ENCODE results near the gene STK32C.
"Not testable (repeated sequence)": the region's sequence is repeated elsewhere in the genome, so short reads cannot be mapped to it uniquely, and the experiment has no call there.

Gene STK32C

DNA sequence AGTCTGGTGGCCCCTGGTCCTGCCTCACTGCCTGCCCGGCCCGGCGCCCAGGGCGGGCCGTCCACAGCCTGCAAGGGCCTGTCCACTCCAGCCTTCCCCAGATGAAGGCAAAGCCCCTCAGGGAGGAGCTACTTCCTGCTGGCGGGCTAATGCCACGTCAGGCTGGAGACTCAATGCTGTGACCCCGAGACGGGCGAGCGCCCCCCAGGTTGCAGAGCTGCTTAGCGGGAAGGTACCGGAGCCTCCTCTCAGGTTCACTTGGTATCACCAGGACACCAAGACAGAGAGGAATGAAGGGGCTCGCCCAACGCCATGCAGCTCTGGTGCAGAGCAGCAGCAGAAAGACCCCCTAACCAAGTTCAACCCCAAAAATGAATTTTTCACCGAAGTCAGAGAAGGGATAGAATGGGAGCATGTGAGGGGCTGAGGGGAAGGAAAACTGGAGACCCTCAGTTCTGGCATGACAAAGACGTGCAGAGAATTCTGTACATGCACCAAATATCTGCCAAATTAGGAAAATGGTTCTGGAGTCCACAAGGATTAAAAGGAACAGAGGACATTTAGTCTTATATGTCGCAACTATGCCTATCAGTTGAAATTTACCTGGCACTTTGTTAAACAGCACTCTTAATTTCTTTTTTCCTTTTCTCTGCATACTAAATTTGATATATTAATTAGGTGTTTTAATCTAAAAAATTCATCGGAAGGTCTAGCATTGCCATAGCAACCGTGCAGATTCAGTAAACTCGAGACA lies 2.8 kb downstream of the STK32C start:
- Mint-ChIP-seq H3K9me3 (no peaks in the 10 kb centered on the region), H3K4me1 (ENCODE audit: low read depth) (peaks cover 12% of the 10 kb centered on the region), H3K27ac (no peak overlapping the region), H3K27me3 (peaks cover 5% of the 10 kb centered on the region), H3K4me3 (no peak overlapping the region), H3K36me3 (ENCODE audit: low read depth) (no peaks in the 10 kb centered on the region)

DNA sequence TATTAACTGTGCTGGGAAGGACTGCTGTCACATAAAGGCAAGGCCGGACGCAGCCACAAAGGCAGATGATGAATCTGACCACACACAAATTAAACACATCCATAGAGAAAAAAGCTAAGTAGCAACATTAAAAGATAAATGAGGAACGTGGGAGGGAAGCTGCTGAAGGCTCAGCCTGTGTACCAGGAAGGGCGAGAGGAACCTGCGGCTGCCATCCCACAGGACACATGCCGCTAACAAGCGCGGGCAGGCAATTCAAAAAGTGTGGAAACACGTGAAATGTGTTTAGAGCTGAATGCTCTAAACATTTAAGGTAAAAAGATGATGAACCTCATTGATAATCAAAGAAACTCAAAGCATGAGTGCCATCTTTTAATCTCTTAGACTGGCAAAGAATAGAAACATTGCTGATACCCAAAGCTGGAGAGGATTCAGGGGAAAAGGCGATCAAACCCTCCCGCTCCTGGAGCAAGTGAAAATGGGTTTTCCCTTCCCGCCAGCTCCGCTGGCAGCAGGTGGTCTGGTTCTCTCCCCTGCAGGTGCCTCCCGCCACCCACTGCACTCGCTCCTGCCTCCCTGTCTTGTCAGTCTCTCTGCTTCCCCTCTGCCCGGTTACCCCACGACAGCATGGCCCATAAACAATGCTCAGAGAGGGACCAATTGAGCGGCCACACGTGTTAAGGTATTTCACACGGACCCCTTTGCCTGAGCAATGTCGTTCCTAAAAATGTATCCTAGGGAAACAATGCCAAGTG lies 4.2 kb downstream of the STK32C start:
- H3K4me3 Mint-ChIP-seq, result no peak overlapping the region

DNA sequence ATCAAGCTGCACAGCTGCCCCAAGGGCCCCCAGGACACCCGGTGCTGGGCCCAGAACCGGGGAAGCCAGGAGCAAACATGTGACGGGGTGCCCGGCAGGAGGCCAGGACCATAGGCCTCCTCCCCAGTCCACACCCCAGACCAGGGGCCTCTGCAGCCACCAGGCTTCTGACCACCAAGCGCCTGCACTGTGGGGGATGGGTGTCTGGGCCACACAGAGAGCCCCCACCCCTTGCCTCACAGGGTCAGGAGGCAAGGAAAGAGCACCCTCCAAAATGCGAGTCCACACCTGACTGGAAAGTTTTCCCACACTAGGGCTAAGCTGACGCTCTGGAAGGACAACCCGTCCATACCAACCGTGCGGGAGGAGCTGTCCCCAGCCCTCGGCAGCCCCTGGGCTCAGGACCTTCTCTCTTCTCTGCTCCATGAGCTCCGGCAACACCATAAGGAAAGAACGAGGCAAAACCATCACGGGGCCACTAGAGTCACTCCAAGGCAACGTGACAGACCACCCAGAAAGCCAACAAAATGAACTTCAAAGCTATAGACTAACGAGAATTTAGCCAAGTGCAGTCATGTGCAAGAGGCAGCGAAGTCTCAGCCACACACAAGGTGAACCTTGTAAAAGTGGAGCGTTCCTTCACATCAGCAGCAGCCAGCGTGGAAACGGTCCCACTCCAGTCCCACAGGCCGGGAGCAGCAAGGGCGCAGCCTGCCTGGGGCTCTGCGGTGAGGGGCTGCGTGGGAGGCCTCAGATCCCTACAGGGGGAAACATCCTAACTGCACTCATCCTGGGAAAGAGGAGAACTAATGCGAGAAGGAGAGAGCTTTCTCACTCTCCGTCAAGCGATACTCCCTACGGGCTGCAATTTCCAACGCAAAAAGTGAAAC lies 5.1 kb downstream of the STK32C start:
- H3K27me3 Mint-ChIP-seq, result peaks cover 5% of the 10 kb centered on the region
- H3K9me3 Mint-ChIP-seq, result no peaks in the 10 kb centered on the region
- no peaks in the 10 kb centered on the region for H3K36me3 Mint-ChIP-seq (ENCODE audit: low read depth)
- no peak overlapping the region for H3K27ac Mint-ChIP-seq
- H3K4me3 Mint-ChIP-seq, result no peak overlapping the region
- peaks cover 8% of the 10 kb centered on the region for H3K4me1 Mint-ChIP-seq (ENCODE audit: low read depth)

More for the DNA sequence above, 4.2 kb downstream of the STK32C start:
- Mint-ChIP-seq H3K9me3 (no peaks in the 10 kb centered on the region), H3K27ac (no peak overlapping the region), H3K27me3 (peaks cover 5% of the 10 kb centered on the region), H3K36me3 (ENCODE audit: low read depth) (no peaks in the 10 kb centered on the region), H3K4me1 (ENCODE audit: low read depth) (peaks cover 8% of the 10 kb centered on the region)

DNA sequence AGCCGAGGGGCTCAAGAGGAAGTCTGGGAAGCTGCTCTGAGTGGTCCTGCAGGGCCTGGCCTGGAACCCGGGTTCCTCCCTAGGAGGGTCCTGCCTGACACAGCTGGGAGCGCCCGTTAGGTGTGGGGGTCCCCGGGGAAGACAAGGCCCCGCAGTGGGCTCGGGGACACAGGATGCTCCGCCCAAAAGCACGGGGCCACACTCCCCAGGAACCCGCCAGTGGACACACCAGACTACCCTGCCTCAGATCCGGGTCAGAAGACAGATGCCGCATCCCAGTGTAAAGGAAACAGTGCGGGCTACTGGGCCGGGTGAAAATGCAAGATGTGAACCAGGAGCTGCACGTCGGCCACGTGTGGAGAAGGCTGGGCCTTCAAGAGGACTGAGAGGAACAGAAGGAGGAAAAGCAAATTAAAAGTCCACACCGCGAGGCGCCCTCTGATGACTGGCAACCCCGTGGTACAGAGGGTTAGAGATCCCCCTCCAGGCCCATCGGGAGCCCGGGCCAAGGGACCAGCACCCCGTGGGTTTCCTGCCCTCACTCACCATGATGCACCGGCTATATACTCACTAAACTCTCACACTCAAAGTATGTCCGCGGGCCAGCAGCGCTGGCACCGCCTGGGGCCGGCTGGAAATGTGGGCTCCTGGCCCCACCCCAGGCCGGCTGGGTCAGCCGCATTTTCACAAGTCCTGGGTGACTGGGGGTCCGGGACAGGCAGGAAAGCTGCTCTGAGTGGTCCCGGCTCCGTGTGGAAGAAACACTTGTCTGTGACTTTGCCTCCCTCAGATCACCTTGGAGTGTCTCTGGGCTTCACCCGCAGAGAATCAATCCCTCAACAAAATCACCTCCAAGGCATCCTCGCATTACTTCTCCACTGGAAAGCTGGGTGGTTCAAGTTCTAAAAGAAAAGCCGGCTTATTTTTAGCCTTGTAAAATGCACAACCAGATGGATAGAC lies 6.1 kb downstream of the STK32C start:
- Mint-ChIP-seq H3K36me3 (ENCODE audit: low read depth) (no peaks in the 10 kb centered on the region), H3K27ac (no peak overlapping the region), H3K27me3 (peaks cover 5% of the 10 kb centered on the region), H3K9me3 (no peaks in the 10 kb centered on the region), H3K4me1 (ENCODE audit: low read depth) (peaks cover 8% of the 10 kb centered on the region), H3K4me3 (no peak overlapping the region)

DNA sequence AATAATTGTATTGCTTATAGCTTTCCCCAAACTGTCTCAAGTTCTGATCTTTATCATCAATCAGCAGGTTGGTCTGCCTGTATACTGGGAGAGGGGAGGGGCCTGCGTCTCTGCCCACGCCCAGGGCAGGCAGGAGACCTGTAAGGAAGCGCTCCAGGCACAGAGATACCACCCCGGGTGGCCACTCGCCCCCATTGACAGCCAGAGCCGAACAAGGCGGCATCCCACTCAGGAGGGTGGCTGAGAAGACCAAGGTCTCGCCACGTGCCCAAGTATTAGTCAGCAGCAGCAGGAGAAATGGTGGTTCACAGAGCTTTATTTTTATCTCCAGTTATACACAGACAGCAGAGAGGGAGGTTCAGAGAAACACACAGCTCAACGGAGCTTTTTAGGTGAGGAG lies 7.2 kb downstream of the STK32C start:
- H3K27me3 Mint-ChIP-seq, result no peaks in the 10 kb centered on the region
- no peak overlapping the region for H3K27ac Mint-ChIP-seq
- H3K4me1 Mint-ChIP-seq (ENCODE audit: low read depth), result peaks cover 4% of the 10 kb centered on the region
- H3K4me3 Mint-ChIP-seq, result no peak overlapping the region
- H3K9me3 Mint-ChIP-seq, result no peaks in the 10 kb centered on the region
- H3K36me3 Mint-ChIP-seq (ENCODE audit: low read depth), result no peaks in the 10 kb centered on the region

DNA sequence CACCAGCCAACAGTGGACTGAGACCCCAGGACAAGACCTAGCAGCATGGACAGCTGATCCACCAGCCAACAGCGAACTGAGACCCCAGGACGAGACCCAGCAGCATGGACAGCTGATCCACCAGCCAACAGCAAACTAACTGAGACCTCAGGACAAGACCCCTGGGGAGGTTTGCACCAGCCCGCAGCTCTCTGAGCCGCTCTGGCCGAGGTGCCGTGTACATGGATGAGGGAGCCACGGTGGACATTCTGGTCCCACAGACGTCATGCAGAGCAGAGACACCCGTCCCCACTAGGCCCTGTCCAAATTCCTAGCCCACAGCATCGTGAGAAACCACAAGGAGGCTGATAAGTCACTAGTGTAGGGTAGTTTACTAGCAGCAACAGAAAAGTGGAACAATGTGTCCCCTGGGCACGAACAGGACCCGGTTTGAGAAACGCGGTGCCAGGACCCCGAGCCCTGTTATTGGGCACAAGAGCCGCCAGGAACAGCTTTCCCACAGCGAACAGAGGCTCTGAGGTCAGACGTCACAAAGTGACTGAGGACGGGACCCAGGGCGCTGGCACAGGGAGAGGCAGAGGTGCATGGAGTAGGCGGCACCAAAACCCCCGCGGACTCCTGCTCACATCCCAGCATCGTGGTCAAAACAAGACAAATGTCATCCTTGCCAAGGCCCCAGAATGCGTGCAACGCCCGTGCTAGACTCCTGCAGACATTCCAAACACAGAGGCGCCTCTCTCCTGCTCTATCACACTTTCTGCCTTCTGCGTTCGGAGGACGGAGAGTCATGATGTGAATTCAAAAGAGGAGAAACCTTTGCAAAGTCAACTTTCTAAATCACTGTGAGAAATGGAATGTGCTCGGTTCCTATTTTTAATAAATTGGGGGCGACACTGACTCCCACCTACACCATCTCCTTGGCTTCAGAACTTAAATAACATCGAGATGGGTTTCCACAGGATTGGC lies 8.1 kb downstream of the STK32C start:
- peaks cover 11% of the 10 kb centered on the region for H3K4me1 Mint-ChIP-seq (ENCODE audit: low read depth)
- no peaks in the 10 kb centered on the region for H3K27me3 Mint-ChIP-seq
- H3K27ac Mint-ChIP-seq, result no peak overlapping the region
- no peak overlapping the region for H3K4me3 Mint-ChIP-seq
- no peaks in the 10 kb centered on the region for H3K36me3 Mint-ChIP-seq (ENCODE audit: low read depth)
- H3K9me3 Mint-ChIP-seq, result no peaks in the 10 kb centered on the region

DNA sequence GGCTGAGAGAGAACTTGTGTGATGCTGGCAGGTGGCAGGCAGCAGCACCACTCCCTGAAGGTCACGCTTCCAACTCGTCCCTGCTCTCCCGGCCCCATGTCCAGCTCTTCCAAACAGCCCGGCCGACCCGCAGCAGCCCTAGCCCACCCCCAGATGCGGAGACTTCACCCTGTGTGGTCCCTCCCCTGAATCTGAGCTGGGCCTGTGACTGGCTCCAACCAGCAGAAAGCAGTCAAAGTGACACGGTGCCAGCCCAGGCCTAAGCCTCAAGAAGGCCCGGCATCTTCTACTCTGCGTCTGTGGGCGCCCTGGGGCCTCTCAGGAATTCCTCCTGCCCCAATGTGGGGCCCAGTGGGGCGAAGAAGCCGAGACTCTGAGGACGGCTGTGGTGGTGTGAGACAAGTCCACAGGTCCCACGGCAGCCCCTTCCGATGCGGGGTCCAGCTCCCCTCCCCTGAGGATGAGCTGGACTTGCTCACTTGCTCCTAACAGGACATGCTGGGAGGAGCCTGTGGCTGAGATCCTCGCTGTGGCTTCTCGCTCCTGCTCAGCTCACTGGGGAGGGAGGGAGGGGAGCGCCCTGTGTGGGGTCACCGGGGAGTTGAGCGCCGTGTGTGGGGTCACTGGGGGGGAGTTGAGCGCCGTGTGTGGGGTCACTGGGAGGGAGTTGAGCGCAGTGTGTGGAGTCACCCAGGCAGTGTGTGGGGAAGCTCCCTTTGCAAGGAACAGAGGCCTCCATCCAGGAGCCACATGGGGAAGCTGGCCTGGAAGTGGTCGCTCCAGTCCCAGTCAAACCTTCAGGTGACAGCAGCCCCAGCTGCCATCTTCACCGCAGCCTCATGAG lies 9.5 kb downstream of the STK32C start:
- H3K36me3 Mint-ChIP-seq (ENCODE audit: low read depth), result no peaks in the 10 kb centered on the region
- H3K27me3 Mint-ChIP-seq, result no peaks in the 10 kb centered on the region
- no peak overlapping the region for H3K4me3 Mint-ChIP-seq
- no peaks in the 10 kb centered on the region for H3K9me3 Mint-ChIP-seq
- peaks cover 11% of the 10 kb centered on the region for H3K4me1 Mint-ChIP-seq (ENCODE audit: low read depth)
- no peak overlapping the region for H3K27ac Mint-ChIP-seq

DNA sequence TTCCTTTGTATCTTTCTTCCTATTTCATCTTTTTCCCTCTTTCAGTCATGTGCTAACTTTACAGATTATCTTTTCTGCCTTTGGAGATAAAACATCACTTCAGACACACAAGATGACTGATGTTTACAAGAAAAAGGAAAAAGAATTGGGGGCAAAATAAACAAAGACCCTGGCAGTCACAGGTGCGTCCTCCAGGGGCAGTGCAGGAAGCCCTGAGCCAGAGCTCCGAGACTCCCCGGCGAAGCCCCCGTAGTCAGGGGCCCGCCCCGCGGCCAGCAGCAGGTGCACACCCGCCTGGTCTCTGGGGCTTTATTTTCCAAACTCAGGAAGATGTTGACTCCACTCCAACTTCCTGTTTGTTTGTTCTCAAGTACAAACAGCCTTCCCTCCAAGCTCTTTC lies 10.2 kb downstream of the STK32C start:
- Mint-ChIP-seq H3K36me3 (ENCODE audit: low read depth) (no peaks in the 10 kb centered on the region), H3K4me1 (ENCODE audit: low read depth) (peaks cover 11% of the 10 kb centered on the region), H3K4me3 (no peak overlapping the region), H3K27ac (no peak overlapping the region), H3K27me3 (no peaks in the 10 kb centered on the region), H3K9me3 (no peaks in the 10 kb centered on the region)

DNA sequence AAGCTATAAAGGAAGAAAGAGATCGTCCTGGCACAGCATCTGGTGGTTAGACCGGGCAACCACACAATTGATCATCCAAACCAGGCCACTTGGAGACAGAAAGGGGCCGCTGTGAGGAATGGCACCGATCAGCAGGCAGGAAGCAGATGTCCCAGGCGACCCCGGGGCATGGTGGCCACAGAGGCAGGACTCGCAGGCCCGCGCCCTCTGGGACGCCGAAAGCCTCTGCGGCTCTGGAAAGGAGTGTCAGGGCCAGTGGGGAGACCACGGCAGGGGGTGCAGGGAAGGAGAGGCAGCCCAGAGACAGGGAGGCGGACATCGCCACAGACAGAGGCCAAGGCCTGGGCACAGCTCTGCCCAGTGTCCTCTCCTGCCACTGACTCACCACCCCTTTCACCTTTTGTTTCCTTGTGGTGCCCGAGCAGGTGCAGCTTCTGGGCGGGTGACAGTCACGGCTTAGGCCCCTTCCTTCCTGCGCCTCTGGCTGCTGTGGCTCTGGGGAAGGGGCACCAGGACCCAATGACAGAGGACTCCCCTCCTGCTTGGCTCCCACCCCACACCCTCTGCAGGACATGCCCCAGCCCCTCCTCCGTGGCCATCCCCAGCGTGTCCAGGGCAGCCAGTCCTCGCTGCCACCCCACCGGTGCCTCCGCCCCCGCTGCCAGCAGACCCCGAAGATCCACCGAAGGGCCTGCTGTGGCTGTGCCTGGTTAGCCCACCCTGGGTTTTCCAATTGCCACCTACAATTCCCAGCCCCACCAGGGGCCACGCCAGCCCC lies 10.9 kb downstream of the STK32C start:
- no peak overlapping the region for H3K27ac Mint-ChIP-seq
- peaks cover 11% of the 10 kb centered on the region for H3K4me1 Mint-ChIP-seq (ENCODE audit: low read depth)
- no peaks in the 10 kb centered on the region for H3K27me3 Mint-ChIP-seq
- no peaks in the 10 kb centered on the region for H3K36me3 Mint-ChIP-seq (ENCODE audit: low read depth)
- no peak overlapping the region for H3K4me3 Mint-ChIP-seq
- no peaks in the 10 kb centered on the region for H3K9me3 Mint-ChIP-seq

DNA sequence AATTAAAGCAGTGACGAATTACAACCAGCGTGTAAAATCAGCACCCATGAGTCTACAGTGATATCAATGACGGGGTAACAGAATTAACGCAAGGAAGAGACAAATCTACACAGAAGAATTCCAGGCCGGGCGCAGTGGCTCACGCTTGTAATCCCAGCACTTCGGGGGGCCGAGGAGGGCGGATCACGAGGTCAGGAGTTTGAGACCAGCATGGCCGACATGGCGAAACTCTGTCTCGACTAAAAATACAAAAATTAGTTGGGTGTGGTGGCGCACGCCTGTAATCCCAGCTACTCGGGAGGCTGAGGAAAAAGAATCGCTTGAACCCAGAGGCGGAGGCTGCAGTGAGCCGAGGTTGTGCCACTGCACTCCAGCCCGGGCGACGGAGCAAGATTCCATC lies 12.3 kb downstream of the STK32C start:
- peaks cover 11% of the 10 kb centered on the region for H3K4me1 Mint-ChIP-seq (ENCODE audit: low read depth)
- not testable (repeated sequence) for H3K36me3 Mint-ChIP-seq (ENCODE audit: low read depth); H3K4me3 Mint-ChIP-seq; H3K27ac Mint-ChIP-seq; H3K27me3 Mint-ChIP-seq; H3K9me3 Mint-ChIP-seq

DNA sequence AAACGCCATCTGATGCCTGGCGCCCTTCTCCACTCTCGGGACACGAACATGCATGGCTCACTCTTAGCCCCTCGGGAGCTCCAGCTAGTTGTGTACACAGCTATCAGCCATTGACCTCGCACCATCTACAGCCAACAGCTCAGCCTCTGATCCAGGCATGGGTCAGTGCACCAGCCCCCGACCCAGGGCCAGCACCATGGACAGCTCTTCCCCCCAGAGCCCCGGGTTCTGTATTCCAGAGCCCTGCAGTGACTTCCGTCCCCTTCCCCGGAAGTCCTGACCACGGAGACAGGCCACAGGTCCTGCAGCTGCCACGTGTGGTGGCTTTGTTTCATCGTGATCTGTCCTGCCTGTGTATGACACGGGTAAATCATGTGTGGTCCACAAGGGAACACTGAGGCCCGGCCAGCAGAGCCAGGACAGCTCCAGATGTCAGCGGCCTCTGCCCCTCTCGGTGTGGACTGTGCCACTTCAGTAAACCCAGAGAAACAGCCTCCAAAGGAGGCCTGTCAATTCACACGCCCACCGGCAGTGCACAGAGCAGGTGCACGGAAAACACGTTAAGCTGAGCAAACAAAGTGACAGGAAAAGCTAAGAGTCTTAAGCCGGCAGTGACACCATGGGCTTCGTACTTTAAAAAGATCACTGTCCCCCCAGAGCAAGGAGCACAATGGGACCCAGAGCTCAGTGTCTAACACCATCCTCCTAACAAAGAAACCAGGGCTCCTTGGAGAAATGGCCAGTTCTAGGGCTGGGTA lies 13.0 kb downstream of the STK32C start:
- H3K27ac Mint-ChIP-seq, result no peak overlapping the region
- H3K4me1 Mint-ChIP-seq (ENCODE audit: low read depth), result peaks cover 11% of the 10 kb centered on the region
- H3K9me3 Mint-ChIP-seq, result no peaks in the 10 kb centered on the region
- no peaks in the 10 kb centered on the region for H3K36me3 Mint-ChIP-seq (ENCODE audit: low read depth)
- no peaks in the 10 kb centered on the region for H3K27me3 Mint-ChIP-seq
- no peak overlapping the region for H3K4me3 Mint-ChIP-seq
